ENCODE measurements around the gene PRRC2A.

GRCh38 chr6:31588871-31589650 lies 31.5 kb upstream of the PRRC2A start:
- TF ChIP-seq CTCF (IDR thresholded peaks at IDR 0.05; ENCODE audit: poor library complexity, severe bottlenecking) (no peak), RAD21 (conservative IDR thresholded peaks at IDR 0.05) (no peak)

Measured in neural cell (in vitro differentiated cells).